Gastroesophageal sphincter (tissue), 2 donors: ENCODE measurements around the gene CHI3L1.

Experiments
- POLR2A ChIP-seq, 2 donors: fragments of 450-650 bp; IDR thresholded peaks; one replicate each; pipeline ENCODE4 v1.6.1; 2017; ENCODE audit warnings: antibody characterized with exemption in 2 of 2, mild to moderate bottlenecking in 2 of 2, moderate library complexity in 1 of 2
- POLR2AphosphoS5 ChIP-seq: sonication (generic); formaldehyde crosslinking; IDR thresholded peaks from one replicate; pipeline ENCODE4 v1.6.1; 2017; ENCODE audit warnings: antibody characterized with exemption

- TF ChIP-seq POLR2A (IDR thresholded peaks at IDR 0.05): no peak
- TF ChIP-seq POLR2AphosphoS5: no peak
Measured at GRCh38 chr1:203165800-203166161, 20.7 kb downstream of the CHI3L1 start.
